HK-2 (cell line): ENCODE data around the gene GNB1L.

Experiments
- DNase-seq: peaks from one replicate; pipeline ENCODE4 v3.0.0-alpha.2; 2018; ENCODE audit not compliant: unreplicated experiment

The GNB1L gene

GRCh38 chr22:19823191-19823901 lies 31.3 kb downstream of the GNB1L start:
- no peak for DNase-seq

GRCh38 chr22:19822301-19823117 lies 32.2 kb downstream of the GNB1L start:
- DNase-seq = no peak

DNA sequence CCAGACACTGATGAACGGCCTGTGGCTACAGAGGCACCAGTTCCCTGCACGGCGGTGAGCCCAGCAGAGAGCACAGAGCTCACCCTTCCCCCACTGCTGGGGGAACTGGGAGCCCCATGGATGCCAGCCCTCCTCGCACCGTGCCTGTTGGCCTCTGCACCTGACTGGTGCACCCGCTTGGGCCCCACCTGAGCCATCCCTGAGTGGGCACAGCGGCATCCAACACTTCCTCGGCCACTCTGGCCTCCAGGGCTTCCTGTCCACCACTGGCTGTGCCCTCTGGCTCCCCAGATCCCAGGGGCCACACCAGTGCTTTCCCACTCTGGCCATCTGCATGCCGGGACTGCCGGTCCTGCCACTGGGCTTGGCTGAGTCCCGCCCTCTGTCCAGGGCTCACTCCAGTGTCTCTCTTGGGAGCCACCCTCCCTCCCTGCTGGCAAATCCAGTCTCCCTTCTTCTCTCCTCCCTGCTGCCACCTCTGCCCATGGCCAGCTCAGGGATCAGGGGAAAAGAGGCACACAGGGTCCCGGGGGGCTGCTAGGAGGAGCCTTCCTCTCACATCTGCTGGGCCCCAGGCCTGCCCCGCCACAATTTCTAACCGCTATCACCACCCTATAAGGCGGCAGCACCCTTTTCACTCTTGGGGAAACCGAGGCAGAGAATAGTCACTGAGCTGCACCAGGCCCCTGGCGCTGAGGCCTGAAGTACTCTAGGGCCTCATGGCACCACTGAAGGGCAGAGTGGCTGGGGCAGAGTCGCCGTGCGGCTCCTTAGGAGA lies 33.0 kb downstream of the GNB1L start:
- DNase-seq = no peak

- no peak for DNase-seq
These were observed 33.7 kb downstream of the GNB1L start for GRCh38 chr22:19820880-19821522.

DNA sequence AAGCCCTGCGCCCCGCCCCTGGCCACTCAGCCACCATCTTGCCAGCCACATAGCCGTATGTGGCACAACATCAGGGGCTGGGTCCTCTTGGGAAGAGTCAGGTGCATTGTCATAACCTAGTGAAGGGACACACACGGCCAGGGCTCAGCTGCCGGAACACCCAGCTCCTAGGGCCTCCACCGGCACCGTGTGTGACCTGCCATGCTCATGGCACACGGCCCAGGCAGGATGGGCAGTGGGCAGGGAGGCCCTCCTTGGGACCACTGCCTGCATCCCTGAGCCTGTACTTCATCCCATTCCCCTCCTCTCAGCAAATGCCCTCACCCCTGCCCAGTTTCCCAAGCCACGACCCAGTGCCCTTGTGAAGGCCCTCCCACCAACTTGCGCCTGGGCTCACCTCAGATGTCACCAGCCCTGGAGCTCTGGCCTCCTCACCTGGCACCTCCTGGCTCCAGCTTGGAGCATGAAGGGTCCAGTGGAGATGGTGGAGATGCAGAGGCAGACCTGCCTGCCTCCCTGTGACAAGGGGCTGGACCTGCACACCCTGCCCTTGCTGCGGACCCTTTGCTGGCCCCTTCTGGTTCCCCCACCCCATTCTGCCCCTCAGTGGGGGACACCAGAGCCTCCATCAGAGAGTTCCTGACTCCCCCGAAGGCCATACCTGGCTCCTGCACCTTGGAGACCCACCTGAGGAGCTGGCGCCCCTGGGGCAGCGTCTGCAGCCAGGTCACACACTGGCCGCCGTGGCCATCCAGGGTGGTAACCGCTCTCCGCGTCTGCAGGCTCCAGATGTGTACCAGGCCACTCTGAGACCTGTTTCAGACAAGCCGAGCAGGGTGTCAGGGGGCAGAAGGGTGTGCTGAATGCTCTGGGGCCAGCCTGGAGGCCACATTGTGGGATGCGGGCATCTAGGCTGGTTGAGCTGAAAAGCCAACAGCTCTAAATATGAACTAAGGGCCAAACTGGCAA lies 34.5 kb downstream of the GNB1L start:
- DNase-seq = no peak

DNA sequence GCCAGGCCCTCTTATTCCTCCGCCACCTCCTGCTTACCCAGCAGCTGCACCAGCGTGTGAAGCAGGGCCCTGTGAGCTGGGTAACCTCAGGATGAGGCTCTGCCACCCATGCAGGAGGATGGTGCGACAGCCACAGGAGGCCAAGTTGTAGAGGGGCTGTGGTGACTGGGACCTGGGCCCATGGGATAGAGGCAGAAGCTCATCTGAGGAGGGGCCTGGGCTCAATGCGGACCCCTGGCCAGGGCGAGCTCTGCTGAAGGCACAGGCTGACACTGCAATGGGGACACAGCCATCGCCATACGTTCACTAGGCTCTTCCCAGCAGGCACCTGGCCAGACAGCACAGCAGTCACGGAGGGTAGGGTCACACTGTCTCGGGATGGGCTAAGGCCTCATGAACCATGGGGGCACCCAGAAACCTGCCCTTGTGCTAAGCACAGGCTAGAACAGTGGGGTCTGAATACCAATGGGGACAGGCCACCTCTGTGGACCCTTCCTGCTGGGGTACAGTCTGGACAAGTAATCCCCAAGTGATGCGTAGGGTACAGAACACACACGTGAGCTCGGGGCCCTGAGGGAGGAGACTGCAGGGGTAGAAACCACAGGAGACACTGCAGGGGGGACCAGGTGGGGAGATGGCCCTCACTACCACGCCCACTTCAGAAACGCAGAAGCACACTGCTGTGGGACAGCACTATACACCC lies 35.3 kb downstream of the GNB1L start:
- no peak for DNase-seq

GRCh38 chr22:19818324-19819207 lies 36.1 kb downstream of the GNB1L start:
- no peak for DNase-seq

DNA sequence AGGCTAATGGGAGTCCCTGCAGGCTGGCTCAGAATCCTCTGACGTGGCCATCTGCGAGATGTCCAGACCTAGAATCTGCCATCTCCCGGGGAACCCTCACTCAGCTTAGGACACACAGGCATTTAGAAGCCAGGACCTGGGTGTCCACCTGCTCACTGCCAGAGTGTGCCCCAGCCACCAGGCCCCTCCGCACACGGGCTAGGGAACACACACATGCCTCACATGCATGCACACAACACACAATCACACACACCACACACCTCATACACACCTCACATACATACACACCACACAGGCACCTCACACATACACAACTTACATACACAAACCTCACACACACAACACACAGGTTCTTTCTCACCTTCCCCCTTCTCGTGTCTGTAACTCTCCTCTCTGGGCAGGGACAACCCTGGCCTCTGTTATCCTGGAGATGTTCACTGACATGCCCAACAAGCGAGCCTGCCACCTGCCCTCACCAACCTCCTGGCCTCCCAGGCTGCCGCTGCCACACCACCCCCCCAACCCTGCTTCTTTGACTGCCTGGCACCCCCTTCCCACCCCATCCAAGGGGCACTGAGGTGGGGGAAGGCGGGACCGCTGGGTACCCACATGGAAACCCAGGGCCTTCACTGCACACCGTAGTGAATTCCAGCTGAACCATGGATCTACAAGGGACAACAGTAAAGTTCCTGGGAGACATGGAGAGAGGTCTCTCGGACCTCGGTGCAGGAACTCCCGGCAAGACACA lies 38.1 kb downstream of the GNB1L start:
- DNase-seq = no peak

DNA sequence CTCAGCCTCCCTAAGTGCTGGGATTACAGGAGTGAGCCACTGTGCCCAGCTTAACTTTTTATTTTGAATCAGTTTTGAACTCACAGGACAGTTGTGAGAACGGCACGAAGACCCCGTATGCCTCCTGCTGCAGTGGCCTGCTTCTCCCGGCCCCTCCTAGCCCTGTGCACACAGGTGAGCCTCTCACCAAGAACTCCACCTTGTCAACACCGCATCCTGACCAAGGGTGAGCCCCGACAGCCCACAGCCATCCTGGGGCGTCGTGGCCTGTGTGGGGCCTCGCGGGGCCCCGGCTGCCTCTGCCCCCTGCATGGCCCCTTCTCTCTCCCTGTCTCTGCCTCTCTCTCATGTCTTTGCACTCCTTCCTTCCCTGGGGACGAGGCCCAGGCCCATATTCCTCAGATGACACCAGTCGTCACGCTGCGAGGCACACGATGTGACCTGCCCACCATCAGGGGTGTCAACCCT lies 38.8 kb downstream of the GNB1L start:
- no peak for DNase-seq

GRCh38 chr22:19815093-19815822 lies 39.4 kb downstream of the GNB1L start:
- DNase-seq = no peak

DNA sequence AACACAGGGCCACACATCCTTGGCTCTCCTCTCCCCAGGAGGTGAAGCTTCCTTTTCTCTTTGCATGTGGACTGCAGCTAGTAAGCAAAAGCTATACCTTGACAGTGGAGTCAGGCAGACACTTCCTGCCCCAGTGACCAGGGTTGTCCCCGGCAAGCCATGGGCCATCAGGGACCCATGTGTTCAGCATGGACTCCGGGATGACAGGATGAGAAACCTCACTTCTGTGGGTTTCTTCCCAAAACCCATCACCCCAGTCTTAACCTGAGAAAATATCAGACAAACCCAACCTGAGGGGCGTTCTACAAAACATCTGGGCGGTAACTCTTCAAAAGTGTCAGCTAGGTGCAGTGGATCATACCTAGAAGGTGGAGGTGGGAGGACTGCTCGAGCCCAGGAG lies 40.2 kb downstream of the GNB1L start:
- DNase-seq = no peak

DNA sequence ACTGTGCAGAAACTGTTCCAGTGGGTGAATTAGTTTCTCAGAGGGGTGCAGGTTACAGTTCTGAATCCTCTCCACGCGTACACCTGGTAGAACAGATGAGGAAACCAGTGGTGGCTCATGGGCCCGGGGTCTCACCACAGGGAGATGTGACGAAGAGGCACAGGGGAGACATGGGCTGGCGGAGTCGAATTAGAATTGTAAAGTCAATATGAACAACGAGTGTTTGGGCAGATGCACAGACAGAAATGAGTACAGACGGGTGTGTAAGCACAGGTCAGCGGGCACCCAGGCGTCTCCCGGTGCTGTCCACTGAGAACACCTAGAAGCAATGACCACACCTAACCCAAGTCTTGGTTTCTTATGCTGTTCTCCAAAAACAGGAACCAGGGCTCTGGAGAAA lies 41.8 kb downstream of the GNB1L start:
- no peak for DNase-seq

GRCh38 chr22:19811811-19812771 lies 42.6 kb downstream of the GNB1L start:
- no peak for DNase-seq

DNA sequence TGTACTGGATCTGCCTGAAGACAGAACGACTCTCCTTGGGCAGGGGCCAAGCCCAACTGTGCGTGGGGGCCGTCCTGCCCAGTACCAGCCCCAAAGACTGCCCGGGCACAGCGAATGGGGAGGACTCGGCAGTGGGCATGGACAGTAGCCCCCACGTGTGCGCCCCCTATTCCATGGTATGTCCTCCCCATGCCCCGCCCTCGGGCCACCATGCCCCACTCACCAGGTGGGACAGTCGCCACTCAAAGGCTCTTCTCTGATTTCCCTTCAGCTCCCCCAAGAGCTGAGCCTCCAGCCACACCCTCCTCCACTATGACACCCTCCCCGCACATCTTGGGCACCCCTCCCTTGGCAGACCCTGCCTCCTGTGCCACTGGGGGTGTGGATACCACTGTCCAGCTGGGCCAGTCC lies 43.5 kb downstream of the GNB1L start:
- DNase-seq = no peak

DNA sequence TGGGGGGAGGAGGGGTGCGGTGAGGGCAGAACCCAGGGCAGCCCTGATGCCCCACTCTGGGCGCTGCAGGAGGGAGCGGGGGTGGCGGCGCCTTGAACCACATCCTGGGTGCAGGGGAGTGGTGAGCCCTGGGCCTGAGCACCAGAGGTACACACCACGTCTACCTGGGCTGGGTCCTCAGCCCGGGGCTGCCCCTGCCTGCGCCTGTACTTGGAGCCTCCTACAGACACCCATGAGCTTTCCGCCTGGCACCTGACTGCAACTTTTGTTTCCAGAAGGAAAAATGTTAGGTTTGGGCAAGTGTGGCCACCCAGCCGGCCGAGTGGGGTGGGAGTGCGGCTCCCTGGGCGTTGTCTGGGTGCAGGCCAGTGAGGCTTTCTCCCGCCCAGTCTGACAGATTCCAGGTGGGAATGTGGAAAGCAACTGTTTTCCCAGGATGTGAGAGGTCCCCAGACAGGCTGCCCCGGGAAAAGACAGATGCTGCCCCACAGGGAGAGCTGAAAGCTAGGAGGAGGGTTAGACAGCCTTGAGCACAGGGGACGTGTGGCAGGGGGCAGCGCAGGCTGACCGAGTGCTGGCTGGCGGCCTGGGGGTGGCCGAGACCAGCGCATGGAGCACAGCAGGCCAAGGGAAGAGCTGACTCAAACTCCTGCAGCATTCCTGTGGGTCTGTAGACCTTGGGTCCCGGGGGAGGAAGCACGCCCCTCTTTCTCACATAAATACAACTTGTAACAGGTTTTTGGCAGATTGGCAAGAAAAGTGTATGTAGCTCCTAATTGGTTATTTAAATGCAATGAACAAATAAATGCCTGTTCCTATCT lies 44.1 kb downstream of the GNB1L start:
- no peak for DNase-seq

GRCh38 chr22:19809741-19810140 lies 44.9 kb downstream of the GNB1L start:
- DNase-seq = no peak
